ENCODE measurements around the gene KIF5A.

The KIF5A gene

GRCh38 chr12:57622293-57623245, 72.7 kb downstream of the KIF5A start:
- DNase-seq = no peak

- no peak for DNase-seq
These were observed 73.5 kb downstream of the KIF5A start for GRCh38 chr12:57623385-57623784.

GRCh38 chr12:57623811-57624390, 74.1 kb downstream of the KIF5A start:
- DNase-seq = no peak

GRCh38 chr12:57624441-57625220, 74.8 kb downstream of the KIF5A start:
- DNase-seq = no peak

GRCh38 chr12:57625261-57626032, 75.6 kb downstream of the KIF5A start:
- no peak for DNase-seq

- no peak for DNase-seq
These were observed 76.5 kb downstream of the KIF5A start for GRCh38 chr12:57626111-57626920.

- DNase-seq = no peak
These were observed 77.1 kb downstream of the KIF5A start for GRCh38 chr12:57626921-57627445.

GRCh38 chr12:57627501-57628279, 77.8 kb downstream of the KIF5A start:
- no peak for DNase-seq

- no peak for DNase-seq
These were observed 78.7 kb downstream of the KIF5A start for GRCh38 chr12:57628280-57629191.

- DNase-seq = no peak
These were observed 80.1 kb downstream of the KIF5A start for GRCh38 chr12:57629897-57630471.

- DNase-seq = no peak
These were observed 81.1 kb downstream of the KIF5A start for GRCh38 chr12:57630891-57631433.

- DNase-seq = no peak
These were observed 81.8 kb downstream of the KIF5A start for GRCh38 chr12:57631566-57632072.

GRCh38 chr12:57632073-57632957, 82.5 kb downstream of the KIF5A start:
- DNase-seq = no peak

GRCh38 chr12:57632958-57633840, 83.4 kb downstream of the KIF5A start, which contains the start of gene B4GALNT1:
Gene B4GALNT1 (minus strand): TSS chr12:57633201. CDS start chr12:57632132, 1,069 bp downstream.
- DNase-seq = peak; percentile 71
